A549 (cell line): ENCODE data around the gene ZSCAN30.

ENCODE experiments used
- CBX8 ChIP-seq: fragments of 200-600 bp; sonication (generic); IDR thresholded peaks from 2 replicates; pipeline ENCODE4 v1.6.1; 2016
- CEBPB ChIP-seq, 2 experiments: fragments of >200 bp in 1 of 2; sonication (Bioruptor Twin) in 1 of 2; formaldehyde crosslinking in 1 of 2; IDR thresholded peaks; 2 replicates each; pipeline ENCODE4 v1.6.1; 2012 to 2016
- CTCF ChIP-seq: fragments of >200 bp; sonication (Bioruptor Twin); formaldehyde crosslinking; IDR thresholded peaks from 3 replicates; pipeline ENCODE4 v1.5.1; 2016
- ESRRA ChIP-seq: fragments of 150-350 bp; IDR thresholded peaks from 2 replicates; pipeline ENCODE4 v1.6.1; 2014; ENCODE audit warnings: mild to moderate bottlenecking, low read length, borderline replicate concordance
- HMGXB4 ChIP-seq: fragments of 250-450 bp; sonication (Bioruptor Pico); IDR thresholded peaks from 2 replicates; pipeline ENCODE4 v1.5.0; 2021; ENCODE audit warnings: mild to moderate bottlenecking, moderate library complexity, borderline replicate concordance
- HOXB5 ChIP-seq: fragments of 250-450 bp; sonication (Bioruptor Pico); IDR thresholded peaks from 2 replicates; pipeline ENCODE4 v1.5.0; 2020; ENCODE audit warnings: mild to moderate bottlenecking, moderate library complexity
- MAZ ChIP-seq: fragments of 150-350 bp; IDR thresholded peaks from 2 replicates; pipeline ENCODE4 v1.6.1; 2014; ENCODE audit warnings: antibody characterized with exemption, low read depth, low read length, borderline replicate concordance
- MYC ChIP-seq: IDR thresholded peaks from 2 replicates; pipeline ENCODE4 v1.6.1; 2012; ENCODE audit warnings: mild to moderate bottlenecking, inconsistent platforms, low read length, improper control_type of control experiment, borderline replicate concordance
- POLR2A ChIP-seq: IDR thresholded peaks from 2 replicates; pipeline ENCODE4 v1.6.1; 2012; ENCODE audit warnings: mild to moderate bottlenecking, low read length
- RAD21 ChIP-seq, 2 experiments: fragments of >200 bp in 1 of 2; sonication (Bioruptor Twin) in 1 of 2; formaldehyde crosslinking in 1 of 2; IDR thresholded peaks in 1 of 2; conservative IDR thresholded peaks in 1 of 2; 2 replicates in 1 of 2; 3 replicates in 1 of 2; pipeline ENCODE4 v1.6.1; 2012 to 2018; ENCODE audit warnings: inconsistent platforms in 1 of 2
- RFX5 ChIP-seq: fragments of 450-650 bp; IDR thresholded peaks from 2 replicates; pipeline ENCODE4 v1.7.1; 2014; ENCODE audit warnings: antibody characterized with exemption, mild to moderate bottlenecking, moderate library complexity
- ZFP36 ChIP-seq: fragments of 450-650 bp; IDR thresholded peaks from 2 replicates; pipeline ENCODE4 v1.6.1; 2014; ENCODE audit warnings: borderline replicate concordance; ENCODE audit not compliant: partially characterized antibody
- TF ChIP-seq, protein P1 (sequence below): fragments of 450-650 bp; IDR thresholded peaks from 2 replicates; pipeline ENCODE4 v1.6.1; 2014; ENCODE audit warnings: antibody characterized with exemption

GRCh38 chr18:35267809-35268208 lies 22.2 kb downstream of the ZSCAN30 start:
- no peak for TF ChIP-seq CEBPB (IDR thresholded peaks at IDR 0.05)
- TF ChIP-seq RFX5: no peak
- TF ChIP-seq CBX8: no peak
- no peak for TF ChIP-seq RAD21 (conservative IDR thresholded peaks at IDR 0.05 in 1 of 2, IDR thresholded peaks at IDR 0.05 in 1 of 2)
- TF ChIP-seq MYC: no peak
- TF ChIP-seq MAZ: no peak
- no peak for TF ChIP-seq CTCF
- TF ChIP-seq ZFP36: no peak
- no peak for TF ChIP-seq HMGXB4
- TF ChIP-seq, protein P1, sequence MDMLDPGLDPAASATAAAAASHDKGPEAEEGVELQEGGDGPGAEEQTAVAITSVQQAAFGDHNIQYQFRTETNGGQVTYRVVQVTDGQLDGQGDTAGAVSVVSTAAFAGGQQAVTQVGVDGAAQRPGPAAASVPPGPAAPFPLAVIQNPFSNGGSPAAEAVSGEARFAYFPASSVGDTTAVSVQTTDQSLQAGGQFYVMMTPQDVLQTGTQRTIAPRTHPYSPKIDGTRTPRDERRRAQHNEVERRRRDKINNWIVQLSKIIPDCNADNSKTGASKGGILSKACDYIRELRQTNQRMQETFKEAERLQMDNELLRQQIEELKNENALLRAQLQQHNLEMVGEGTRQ: no peak
- no peak for TF ChIP-seq POLR2A
- no peak for TF ChIP-seq HOXB5 (CRISPR knock-in tag)
- TF ChIP-seq ESRRA: no peak
